ENCODE measurements around the gene CYTH4.

DNA sequence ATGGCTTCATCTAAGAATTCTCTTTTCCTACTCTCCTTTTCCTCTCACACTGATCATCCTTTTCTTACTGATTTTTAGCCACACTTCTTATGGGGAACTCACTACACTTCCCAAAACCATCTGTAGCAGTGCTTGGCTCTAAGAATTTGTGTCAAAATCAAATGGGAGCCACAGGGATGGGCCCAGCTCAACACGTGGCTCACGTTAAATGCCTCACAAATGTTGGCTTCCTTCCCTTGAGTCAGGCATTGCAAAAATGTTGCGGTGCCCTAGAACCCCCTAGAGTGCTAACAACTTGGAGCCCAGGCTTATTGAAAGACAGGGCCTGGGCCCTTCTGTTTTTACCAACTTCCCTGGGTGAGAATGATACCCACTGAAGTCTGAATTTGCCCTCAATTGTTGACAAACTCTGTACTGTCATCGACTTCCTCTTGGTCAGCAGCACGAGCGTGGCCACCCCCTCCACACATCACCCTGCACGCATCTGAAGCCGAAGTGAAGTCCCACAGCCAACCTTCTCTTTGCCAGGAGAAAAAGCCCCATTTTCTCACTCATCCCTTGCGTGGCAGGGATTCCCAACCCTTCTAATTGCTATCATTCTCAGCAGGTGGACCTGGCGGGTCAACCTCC is 75.3 kb downstream of the CYTH4 start:
- TF ChIP-seq, protein P1, sequence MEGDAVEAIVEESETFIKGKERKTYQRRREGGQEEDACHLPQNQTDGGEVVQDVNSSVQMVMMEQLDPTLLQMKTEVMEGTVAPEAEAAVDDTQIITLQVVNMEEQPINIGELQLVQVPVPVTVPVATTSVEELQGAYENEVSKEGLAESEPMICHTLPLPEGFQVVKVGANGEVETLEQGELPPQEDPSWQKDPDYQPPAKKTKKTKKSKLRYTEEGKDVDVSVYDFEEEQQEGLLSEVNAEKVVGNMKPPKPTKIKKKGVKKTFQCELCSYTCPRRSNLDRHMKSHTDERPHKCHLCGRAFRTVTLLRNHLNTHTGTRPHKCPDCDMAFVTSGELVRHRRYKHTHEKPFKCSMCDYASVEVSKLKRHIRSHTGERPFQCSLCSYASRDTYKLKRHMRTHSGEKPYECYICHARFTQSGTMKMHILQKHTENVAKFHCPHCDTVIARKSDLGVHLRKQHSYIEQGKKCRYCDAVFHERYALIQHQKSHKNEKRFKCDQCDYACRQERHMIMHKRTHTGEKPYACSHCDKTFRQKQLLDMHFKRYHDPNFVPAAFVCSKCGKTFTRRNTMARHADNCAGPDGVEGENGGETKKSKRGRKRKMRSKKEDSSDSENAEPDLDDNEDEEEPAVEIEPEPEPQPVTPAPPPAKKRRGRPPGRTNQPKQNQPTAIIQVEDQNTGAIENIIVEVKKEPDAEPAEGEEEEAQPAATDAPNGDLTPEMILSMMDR (IDR thresholded peaks at IDR 0.05), result no peak
- TF ChIP-seq POLR2A (IDR thresholded peaks at IDR 0.05), result no peak
